ENCODE data around the gene TPT1.

Gene TPT1

DNA sequence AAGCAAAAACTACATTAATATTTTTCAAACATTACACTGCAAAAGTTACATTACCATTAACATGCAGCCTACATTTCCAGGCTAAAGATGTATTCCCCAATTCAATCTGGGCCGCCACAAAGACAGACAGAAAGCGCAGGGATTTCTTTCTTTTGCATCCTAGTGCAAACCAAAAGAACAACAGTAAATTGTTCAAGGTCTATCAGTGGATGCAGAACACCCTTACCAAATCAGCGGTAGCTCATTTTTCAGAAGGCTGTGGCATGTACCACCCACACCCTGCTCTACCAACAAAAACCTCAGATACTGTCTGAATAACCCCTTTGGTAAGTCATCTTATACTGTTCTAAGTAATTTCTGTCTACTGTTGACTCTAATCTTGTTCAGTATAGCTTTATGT is 3.6 kb downstream of the TPT1 start:
- no peaks in the 10 kb centered on the region for H3K27me3 ChIP-seq (replicated peaks; ENCODE audit: control insufficient read depth, insufficient read depth, low read length, poor library complexity, severe bottlenecking)
- peaks cover 61% of the 10 kb centered on the region for H3K4me1 ChIP-seq (ENCODE audit: control insufficient read depth, insufficient read depth, low read length, poor library complexity, severe bottlenecking)
- H3K9me3 ChIP-seq (ENCODE audit: control insufficient read depth, low read length), result no peaks in the 10 kb centered on the region
- no peak overlapping the region for H3K4me3 ChIP-seq (ENCODE audit: insufficient read depth, low read depth, low read length, poor library complexity, severe bottlenecking)
- H3K36me3 ChIP-seq (ENCODE audit: control insufficient read depth, insufficient read depth, low read length), result peaks cover 39% of the 10 kb centered on the region
- H3K27ac ChIP-seq (ENCODE audit: insufficient read depth, low read length, poor library complexity, severe bottlenecking), result no peak overlapping the region
- no peak for DNase-seq

DNA sequence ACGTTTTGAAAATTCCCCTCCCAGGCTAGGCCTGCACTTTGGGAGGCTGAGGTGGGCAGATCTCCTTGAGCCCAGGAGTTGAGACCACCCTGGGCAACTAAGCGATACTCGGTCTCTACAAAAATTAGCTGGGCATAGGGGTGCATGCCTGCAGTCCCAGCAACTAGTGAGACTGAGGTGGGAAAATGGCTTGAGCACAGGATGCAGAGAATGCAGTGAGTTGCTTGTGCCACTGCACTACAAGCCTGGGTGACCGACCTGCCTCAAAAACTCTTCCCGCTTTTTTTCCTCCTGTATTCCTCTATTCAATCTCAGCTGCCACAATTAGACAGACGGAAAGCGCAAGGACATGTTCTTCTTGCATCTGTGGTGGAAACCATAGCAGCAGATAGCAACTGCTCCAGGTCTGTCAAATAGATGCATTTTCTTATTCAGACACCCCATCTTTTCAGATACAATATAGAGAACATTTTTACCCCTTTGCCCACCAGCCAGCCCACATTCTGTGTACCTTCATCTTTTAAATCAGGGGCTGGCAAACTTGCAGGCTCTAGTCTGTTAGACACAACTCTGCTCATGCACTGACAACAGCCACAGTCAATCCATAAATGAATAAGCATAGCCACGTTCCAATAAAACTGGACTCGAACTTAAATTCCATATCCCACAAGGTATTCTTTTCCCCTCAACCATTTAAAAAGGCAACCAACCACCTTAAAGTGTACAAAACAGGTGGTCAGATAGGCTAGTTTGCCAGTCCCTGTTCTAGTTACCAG is 4.8 kb downstream of the TPT1 start:
- H3K4me1 ChIP-seq (ENCODE audit: control insufficient read depth, insufficient read depth, low read length, poor library complexity, severe bottlenecking), result peaks cover 55% of the 10 kb centered on the region
- no peak overlapping the region for H3K27ac ChIP-seq (ENCODE audit: insufficient read depth, low read length, poor library complexity, severe bottlenecking)
- H3K36me3 ChIP-seq (ENCODE audit: control insufficient read depth, insufficient read depth, low read length), result peaks cover 39% of the 10 kb centered on the region
- no peak for DNase-seq
- no peaks in the 10 kb centered on the region for H3K27me3 ChIP-seq (replicated peaks; ENCODE audit: control insufficient read depth, insufficient read depth, low read length, poor library complexity, severe bottlenecking)
- H3K9me3 ChIP-seq (ENCODE audit: control insufficient read depth, low read length), result no peaks in the 10 kb centered on the region
- H3K4me3 ChIP-seq (ENCODE audit: insufficient read depth, low read depth, low read length, poor library complexity, severe bottlenecking), result no peak overlapping the region

DNA sequence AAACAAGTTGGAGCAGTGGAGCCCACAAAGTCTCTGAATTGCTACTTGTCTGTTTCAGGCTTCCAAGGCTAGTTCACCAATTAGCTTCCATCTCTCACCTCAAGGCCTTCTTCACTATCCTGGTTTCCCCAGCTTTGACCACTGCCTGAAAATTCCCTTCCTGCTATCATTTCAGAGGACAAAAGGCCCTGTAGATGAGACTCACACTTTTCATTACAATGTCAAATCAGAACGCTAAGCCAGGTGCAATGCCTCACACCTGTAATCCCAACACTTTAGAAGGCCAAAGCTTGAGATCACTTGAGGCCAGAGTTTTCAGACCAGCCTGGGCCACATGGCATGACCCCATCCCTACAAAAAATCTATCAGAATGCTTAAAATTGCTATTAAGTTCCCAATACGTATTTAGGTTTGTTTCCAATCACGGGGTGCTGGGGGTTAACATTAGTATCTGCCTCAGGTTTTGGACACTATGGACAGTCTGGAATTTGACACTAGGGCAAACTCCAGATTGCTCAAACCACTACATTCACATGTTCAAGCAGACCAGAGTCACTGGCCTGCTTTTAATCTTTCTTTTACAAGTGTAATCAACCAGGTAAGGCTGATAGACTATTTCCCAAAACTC is 5.5 kb downstream of the TPT1 start:
- Histone ChIP-seq H3K9me3 (ENCODE audit: control insufficient read depth, low read length) (no peaks in the 10 kb centered on the region), H3K4me1 (ENCODE audit: control insufficient read depth, insufficient read depth, low read length, poor library complexity, severe bottlenecking) (peaks cover 55% of the 10 kb centered on the region), H3K27ac (ENCODE audit: insufficient read depth, low read length, poor library complexity, severe bottlenecking) (no peak overlapping the region), H3K4me3 (ENCODE audit: insufficient read depth, low read depth, low read length, poor library complexity, severe bottlenecking) (no peak overlapping the region), H3K36me3 (ENCODE audit: control insufficient read depth, insufficient read depth, low read length) (peaks cover 39% of the 10 kb centered on the region), H3K27me3 (replicated peaks; ENCODE audit: control insufficient read depth, insufficient read depth, low read length, poor library complexity, severe bottlenecking) (no peaks in the 10 kb centered on the region)
- no peak for DNase-seq

DNA sequence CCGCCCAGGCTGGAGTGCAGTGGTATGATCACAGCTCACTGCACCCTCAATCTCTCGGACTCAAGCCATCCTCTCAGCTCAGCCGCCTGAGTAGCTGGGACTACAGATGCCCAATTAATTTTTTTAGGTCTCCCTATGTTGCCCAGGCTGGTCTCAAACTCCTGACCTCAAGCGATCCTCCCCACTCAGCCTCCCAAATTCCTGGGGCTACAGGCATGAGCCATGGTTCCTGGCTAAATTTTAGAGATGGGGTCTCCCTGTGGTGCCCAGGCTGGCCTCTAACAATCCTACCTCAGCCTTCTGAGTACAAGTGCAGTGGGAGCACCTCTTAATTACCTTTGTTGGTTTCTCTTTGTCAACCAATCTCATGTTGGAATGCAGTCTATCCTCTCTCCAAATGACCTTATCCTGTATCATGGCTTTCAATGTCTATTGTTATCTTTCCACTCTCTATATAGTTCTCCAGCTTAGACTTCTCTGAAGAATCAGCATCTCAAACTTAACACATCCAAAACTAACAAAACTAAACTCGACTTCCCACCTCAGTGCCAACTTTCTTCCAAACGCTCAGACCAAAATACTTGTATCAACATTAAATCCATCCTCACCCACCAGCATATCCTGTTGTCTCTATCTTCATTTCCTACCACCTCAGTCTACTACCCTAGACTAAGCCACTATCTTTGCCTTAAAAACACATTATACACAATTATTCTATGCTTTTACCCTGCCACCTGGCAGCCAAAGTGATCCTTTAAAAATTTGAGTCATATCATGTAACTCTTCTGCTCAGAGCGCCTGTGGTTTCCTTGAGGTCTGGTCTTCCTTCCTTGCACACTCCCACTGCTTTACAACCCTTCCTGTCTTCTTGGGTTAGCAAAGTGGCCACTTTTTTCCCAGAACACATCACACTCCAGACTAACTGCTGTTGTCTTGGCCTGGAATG is 6.7 kb downstream of the TPT1 start:
- Histone ChIP-seq H3K9me3 (ENCODE audit: control insufficient read depth, low read length) (no peaks in the 10 kb centered on the region), H3K36me3 (ENCODE audit: control insufficient read depth, insufficient read depth, low read length) (peaks cover 35% of the 10 kb centered on the region), H3K4me1 (ENCODE audit: control insufficient read depth, insufficient read depth, low read length, poor library complexity, severe bottlenecking) (peaks cover 51% of the 10 kb centered on the region), H3K27me3 (replicated peaks; ENCODE audit: control insufficient read depth, insufficient read depth, low read length, poor library complexity, severe bottlenecking) (no peaks in the 10 kb centered on the region), H3K27ac (ENCODE audit: insufficient read depth, low read length, poor library complexity, severe bottlenecking) (peak overlapping the region; percentile 32), H3K4me3 (ENCODE audit: insufficient read depth, low read depth, low read length, poor library complexity, severe bottlenecking) (no peak overlapping the region)
- peak; percentile 30 to 43 (median 31) for DNase-seq

DNA sequence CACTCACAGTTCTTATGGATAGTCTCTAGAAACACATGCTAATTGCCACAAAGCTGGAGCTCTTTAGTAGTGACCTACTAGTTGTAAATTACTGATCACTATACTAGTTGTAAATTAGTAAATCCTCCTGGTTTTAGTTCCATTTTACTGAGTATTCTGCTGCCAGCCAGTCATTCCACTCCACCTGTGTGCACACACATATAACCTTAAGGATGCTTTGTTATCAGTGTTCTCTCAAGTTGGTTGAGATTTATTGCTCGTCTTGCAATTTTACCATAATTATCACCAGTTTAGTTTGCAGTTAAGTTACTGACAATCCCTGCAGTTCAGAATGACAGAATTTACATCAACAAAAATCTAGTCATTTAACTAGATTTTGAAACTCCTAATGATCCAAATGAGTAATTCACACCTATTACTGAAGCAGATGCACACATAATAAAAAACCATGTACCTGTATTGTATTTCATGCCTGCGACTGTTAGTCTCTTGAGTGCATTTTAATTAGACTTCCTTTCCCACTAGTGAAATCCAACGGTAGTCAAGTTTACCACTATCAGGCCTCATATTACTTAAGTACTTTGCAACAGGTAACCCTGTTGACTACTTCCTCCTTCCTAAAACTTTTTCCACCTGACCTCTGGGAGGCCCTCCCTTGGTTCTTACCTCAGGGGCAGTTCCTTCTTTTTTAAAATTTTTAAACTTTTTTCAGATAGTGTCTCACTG is 7.6 kb downstream of the TPT1 start:
- Histone ChIP-seq H3K4me3 (ENCODE audit: insufficient read depth, low read depth, low read length, poor library complexity, severe bottlenecking) (no peak overlapping the region), H3K36me3 (ENCODE audit: control insufficient read depth, insufficient read depth, low read length) (peaks cover 26% of the 10 kb centered on the region), H3K27me3 (replicated peaks; ENCODE audit: control insufficient read depth, insufficient read depth, low read length, poor library complexity, severe bottlenecking) (no peaks in the 10 kb centered on the region), H3K9me3 (ENCODE audit: control insufficient read depth, low read length) (no peaks in the 10 kb centered on the region), H3K4me1 (ENCODE audit: control insufficient read depth, insufficient read depth, low read length, poor library complexity, severe bottlenecking) (peaks cover 51% of the 10 kb centered on the region), H3K27ac (ENCODE audit: insufficient read depth, low read length, poor library complexity, severe bottlenecking) (peak overlapping the region; percentile 32)
- no peak for DNase-seq

DNA sequence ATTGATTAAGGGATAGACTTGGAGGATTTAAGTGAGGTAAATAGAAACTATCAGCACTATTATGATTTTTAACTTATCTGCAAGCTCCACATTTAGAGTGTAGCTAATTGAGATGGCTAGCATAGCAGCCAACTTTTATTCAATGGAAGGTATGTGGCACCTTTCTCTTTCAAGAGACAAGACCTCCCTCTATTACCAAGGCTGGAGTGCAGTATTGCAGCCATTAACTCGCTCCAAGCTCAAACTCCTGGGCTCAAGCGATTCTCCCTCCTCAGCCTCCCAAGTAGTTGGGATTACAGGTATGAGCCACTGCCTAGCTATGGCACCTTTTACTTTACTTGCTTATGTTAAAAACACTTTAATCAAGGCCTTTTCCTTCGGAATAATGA is 8.2 kb downstream of the TPT1 start:
- H3K27me3 ChIP-seq (replicated peaks; ENCODE audit: control insufficient read depth, insufficient read depth, low read length, poor library complexity, severe bottlenecking), result no peaks in the 10 kb centered on the region
- no peak overlapping the region for H3K4me3 ChIP-seq (ENCODE audit: insufficient read depth, low read depth, low read length, poor library complexity, severe bottlenecking)
- no peak for DNase-seq
- H3K36me3 ChIP-seq (ENCODE audit: control insufficient read depth, insufficient read depth, low read length), result peaks cover 21% of the 10 kb centered on the region
- H3K4me1 ChIP-seq (ENCODE audit: control insufficient read depth, insufficient read depth, low read length, poor library complexity, severe bottlenecking), result peaks cover 49% of the 10 kb centered on the region
- no peaks in the 10 kb centered on the region for H3K9me3 ChIP-seq (ENCODE audit: control insufficient read depth, low read length)
- H3K27ac ChIP-seq (ENCODE audit: insufficient read depth, low read length, poor library complexity, severe bottlenecking), result no peak overlapping the region

DNA sequence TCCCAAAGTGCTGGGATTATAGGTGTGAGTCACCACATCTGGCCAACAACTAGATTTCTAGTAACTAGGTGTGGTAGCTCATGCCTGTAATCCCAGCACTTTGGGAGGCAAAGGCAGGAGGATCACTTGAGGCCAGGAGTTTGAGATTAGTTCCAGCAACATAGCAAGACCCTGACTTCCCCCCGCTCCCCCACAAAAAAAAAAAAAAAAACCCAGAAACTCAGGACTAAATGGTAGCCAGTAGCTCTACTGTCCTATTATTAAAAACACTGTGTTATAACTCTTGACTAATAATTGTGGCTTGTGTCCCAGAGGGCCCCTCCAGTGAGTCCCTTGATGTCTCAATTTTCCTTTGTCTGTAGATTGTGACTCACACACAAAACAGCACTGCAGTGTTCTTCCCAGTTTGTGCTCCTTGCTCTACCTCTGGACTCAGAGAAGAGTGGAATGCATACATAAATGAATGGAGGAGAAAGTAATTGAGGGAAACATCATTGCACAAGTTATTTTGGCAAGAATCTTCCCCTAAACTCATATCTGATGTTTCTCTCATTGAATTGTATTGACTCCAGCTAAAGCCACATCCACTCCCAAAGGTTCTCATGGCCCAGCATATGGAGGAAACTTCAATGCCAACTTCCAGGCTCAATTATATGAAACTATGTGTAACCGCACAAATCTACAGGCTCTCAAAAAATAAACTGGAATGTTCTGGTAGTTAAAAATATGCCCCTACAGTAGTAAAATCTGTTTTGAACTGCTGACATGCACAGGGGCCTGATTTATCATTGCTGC is 8.8 kb downstream of the TPT1 start:
- DNase-seq, result no peak

DNA sequence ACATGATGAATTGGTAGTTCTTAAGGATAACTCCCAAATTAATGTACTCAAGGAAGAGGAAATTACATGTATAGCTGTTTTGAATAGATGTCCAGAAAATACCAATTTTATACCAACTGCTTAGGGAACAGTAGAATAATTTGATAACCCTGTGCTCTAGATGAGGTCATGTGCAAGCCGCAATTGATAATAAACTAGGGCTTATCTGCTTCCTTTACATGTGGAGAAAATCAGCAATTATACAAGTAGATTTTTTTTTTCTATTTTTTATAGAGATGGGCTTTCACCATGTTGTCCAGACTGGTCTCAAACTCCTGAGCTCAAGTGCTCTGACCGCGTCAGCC is 9.3 kb downstream of the TPT1 start:
- peaks cover 51% of the 10 kb centered on the region for H3K4me1 ChIP-seq (ENCODE audit: control insufficient read depth, insufficient read depth, low read length, poor library complexity, severe bottlenecking)
- H3K27ac ChIP-seq (ENCODE audit: insufficient read depth, low read length, poor library complexity, severe bottlenecking), result no peak overlapping the region
- DNase-seq, result no peak
- no peak overlapping the region for H3K4me3 ChIP-seq (ENCODE audit: insufficient read depth, low read depth, low read length, poor library complexity, severe bottlenecking)
- H3K36me3 ChIP-seq (ENCODE audit: control insufficient read depth, insufficient read depth, low read length), result peaks cover 10% of the 10 kb centered on the region
- H3K9me3 ChIP-seq (ENCODE audit: control insufficient read depth, low read length), result no peaks in the 10 kb centered on the region
- H3K27me3 ChIP-seq (replicated peaks; ENCODE audit: control insufficient read depth, insufficient read depth, low read length, poor library complexity, severe bottlenecking), result no peaks in the 10 kb centered on the region

More for the DNA sequence above, 8.8 kb downstream of the TPT1 start:
- peaks cover 51% of the 10 kb centered on the region for H3K4me1 ChIP-seq (ENCODE audit: control insufficient read depth, insufficient read depth, low read length, poor library complexity, severe bottlenecking)
- H3K9me3 ChIP-seq (ENCODE audit: control insufficient read depth, low read length), result no peaks in the 10 kb centered on the region
- H3K27me3 ChIP-seq (replicated peaks; ENCODE audit: control insufficient read depth, insufficient read depth, low read length, poor library complexity, severe bottlenecking), result no peaks in the 10 kb centered on the region
- peaks cover 15% of the 10 kb centered on the region for H3K36me3 ChIP-seq (ENCODE audit: control insufficient read depth, insufficient read depth, low read length)
- H3K4me3 ChIP-seq (ENCODE audit: insufficient read depth, low read depth, low read length, poor library complexity, severe bottlenecking), result no peak overlapping the region
- no peak overlapping the region for H3K27ac ChIP-seq (ENCODE audit: insufficient read depth, low read length, poor library complexity, severe bottlenecking)

DNA sequence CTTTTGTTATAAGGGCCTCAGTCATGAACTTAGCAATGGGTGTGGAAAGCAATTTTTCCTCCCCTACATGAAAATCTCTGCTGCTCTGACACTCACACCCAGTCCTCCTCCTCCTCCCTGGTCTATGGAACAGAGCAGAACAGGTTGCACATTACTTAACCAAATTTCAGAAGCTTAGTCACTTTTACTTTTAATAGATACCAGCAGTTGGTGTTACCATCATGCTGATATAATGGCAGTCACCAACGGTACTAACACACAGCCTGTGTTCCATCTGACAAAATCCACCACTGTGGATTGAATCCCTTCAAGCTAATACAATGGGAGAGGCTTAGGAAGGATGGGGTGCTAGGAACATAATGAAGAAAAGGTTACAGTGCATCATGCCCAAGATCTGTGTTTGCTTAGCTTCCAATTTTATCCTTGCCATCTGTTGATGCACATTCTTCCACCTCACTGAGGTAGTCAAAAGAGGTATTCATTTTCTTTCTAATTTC is 9.8 kb downstream of the TPT1 start:
- Histone ChIP-seq H3K27me3 (replicated peaks; ENCODE audit: control insufficient read depth, insufficient read depth, low read length, poor library complexity, severe bottlenecking) (no peaks in the 10 kb centered on the region), H3K36me3 (ENCODE audit: control insufficient read depth, insufficient read depth, low read length) (peaks cover 5% of the 10 kb centered on the region), H3K4me3 (ENCODE audit: insufficient read depth, low read depth, low read length, poor library complexity, severe bottlenecking) (no peak overlapping the region), H3K4me1 (ENCODE audit: control insufficient read depth, insufficient read depth, low read length, poor library complexity, severe bottlenecking) (peaks cover 51% of the 10 kb centered on the region), H3K27ac (ENCODE audit: insufficient read depth, low read length, poor library complexity, severe bottlenecking) (no peak overlapping the region), H3K9me3 (ENCODE audit: control insufficient read depth, low read length) (no peaks in the 10 kb centered on the region)
- DNase-seq, result no peak
